Thoracic aorta (tissue), 2 donors: Measurements from ENCODE around the gene IRF5. TPM values are rescaled to one million over a fixed set of nuclear protein-coding genes. Genes with fewer than 3 reads are reported as not detected.

Experiments used
- ATAC-seq: fragments of 150-250 bp; one replicate; pipeline ENCODE4 v1.8.0; 2017; ENCODE audit warnings: low read depth; ENCODE audit not compliant: insufficient number of reproducible peaks, low FRiP score
- DNase-seq: peaks from one replicate; pipeline ENCODE4 v3.0.0-alpha.2; 2020; ENCODE audit warnings: low spot score
- H3K27ac ChIP-seq, 2 donors: fragments of 200-600 bp; sonication (generic); 1 replicate in 1 of 2; 2 replicates in 1 of 2; pipeline ENCODE4 v1.5.1; 2016; ENCODE audit warnings: mild to moderate bottlenecking in 2 of 2, moderate library complexity in 2 of 2
- H3K27me3 ChIP-seq: fragments of 200-600 bp; sonication (generic); replicated peaks from 2 replicates; pipeline ENCODE4 v1.6.0; 2016; ENCODE audit warnings: mild to moderate bottlenecking; ENCODE audit not compliant: insufficient read depth
- H3K36me3 ChIP-seq: fragments of 200-600 bp; sonication (generic); one replicate; pipeline ENCODE4 v1.5.1; 2016
- H3K4me1 ChIP-seq, 2 donors: fragments of 200-600 bp; sonication (generic); 1 replicate in 1 of 2; 2 replicates in 1 of 2; pipeline versions ENCODE4 v1.5.1 to v1.6.0; 2016; ENCODE audit warnings: low read depth in 2 of 2, mild to moderate bottlenecking in 1 of 2; ENCODE audit not compliant: control insufficient read depth in 1 of 2
- H3K4me3 ChIP-seq: fragments of 200-600 bp; sonication (generic); 2 replicates; pipeline ENCODE4 v1.5.1; 2016; ENCODE audit warnings: mild to moderate bottlenecking
- H3K9me3 ChIP-seq: fragments of 200-600 bp; sonication (generic); 2 replicates; pipeline ENCODE4 v1.5.1; 2016
- CTCF ChIP-seq: fragments of 200-600 bp; sonication (generic); IDR thresholded peaks from one replicate; pipeline ENCODE4 v1.5.1; 2019; ENCODE audit warnings: antibody characterized with exemption
- total RNA-seq, 2 donors: library from RNA; depleted of rRNA; stranded (reverse); fragments of >200 nt; gene quantifications; one replicate each; pipeline versions ENCODE4 v1.1.0 to v1.2.3, GENCODE V29; 2016

The IRF5 gene
- total RNA-seq, 2 donors from 2014 or later: 11.9 to 25.0 TPM

GRCh38 chr7:128962899-128963298 lies 25.2 kb downstream of the IRF5 start:
- Histone ChIP-seq H3K36me3 (peaks cover 34% of the 10 kb centered on the region), H3K27me3 (no peaks in the 10 kb centered on the region)

GRCh38 chr7:128963327-128963757 lies 25.6 kb downstream of the IRF5 start:
- DNase-seq (no peak), ATAC-seq (no peak)
- H3K36me3 ChIP-seq: peaks cover 34% of the 10 kb centered on the region
- no peak overlapping the region for H3K27ac ChIP-seq
- no peaks in the 10 kb centered on the region for H3K4me1 ChIP-seq
- no peak for TF ChIP-seq CTCF
- H3K4me3 ChIP-seq: no peak overlapping the region
- H3K27me3 ChIP-seq: no peaks in the 10 kb centered on the region
- H3K9me3 ChIP-seq: no peaks in the 10 kb centered on the region

More at GRCh38 chr7:128962899-128963298, 25.2 kb downstream of the IRF5 start:
- H3K27ac ChIP-seq: no peak overlapping the region
- ATAC-seq: no peak
- no peaks in the 10 kb centered on the region for H3K4me1 ChIP-seq
- no peak overlapping the region for H3K4me3 ChIP-seq
- DNase-seq: no peak
- H3K9me3 ChIP-seq: no peaks in the 10 kb centered on the region
- no peak for TF ChIP-seq CTCF

- Histone ChIP-seq H3K9me3 (no peaks in the 10 kb centered on the region), H3K27ac (no peak overlapping the region), H3K4me1 (no peaks in the 10 kb centered on the region), H3K4me3 (no peak overlapping the region), H3K27me3 (no peaks in the 10 kb centered on the region), H3K36me3 (peaks cover 52% of the 10 kb centered on the region)
- ATAC-seq (no peak), DNase-seq (no peak)
- TF ChIP-seq CTCF: no peak
Observed at GRCh38 chr7:128968624-128969023, 30.9 kb downstream of the IRF5 start.

- Histone ChIP-seq H3K36me3 (peaks cover 64% of the 10 kb centered on the region), H3K27me3 (no peaks in the 10 kb centered on the region), H3K4me3 (no peak overlapping the region), H3K4me1 (no peaks in the 10 kb centered on the region), H3K9me3 (no peaks in the 10 kb centered on the region), H3K27ac (no peak overlapping the region)
- no peak for TF ChIP-seq CTCF
- DNase-seq: no peak
- ATAC-seq: no peak
Observed at GRCh38 chr7:128974241-128974934, 36.7 kb downstream of the IRF5 start.

- Histone ChIP-seq H3K4me1 (no peaks in the 10 kb centered on the region), H3K27me3 (no peaks in the 10 kb centered on the region), H3K27ac (no peak overlapping the region), H3K9me3 (no peaks in the 10 kb centered on the region), H3K4me3 (no peak overlapping the region), H3K36me3 (peaks cover 48% of the 10 kb centered on the region)
- ATAC-seq (no peak), DNase-seq (no peak)
- TF ChIP-seq CTCF: no peak
Observed at GRCh38 chr7:128982105-128982504, 44.4 kb downstream of the IRF5 start.
